ENCODE measurements around the gene ZNF48.

ZNF48 gene

DNA sequence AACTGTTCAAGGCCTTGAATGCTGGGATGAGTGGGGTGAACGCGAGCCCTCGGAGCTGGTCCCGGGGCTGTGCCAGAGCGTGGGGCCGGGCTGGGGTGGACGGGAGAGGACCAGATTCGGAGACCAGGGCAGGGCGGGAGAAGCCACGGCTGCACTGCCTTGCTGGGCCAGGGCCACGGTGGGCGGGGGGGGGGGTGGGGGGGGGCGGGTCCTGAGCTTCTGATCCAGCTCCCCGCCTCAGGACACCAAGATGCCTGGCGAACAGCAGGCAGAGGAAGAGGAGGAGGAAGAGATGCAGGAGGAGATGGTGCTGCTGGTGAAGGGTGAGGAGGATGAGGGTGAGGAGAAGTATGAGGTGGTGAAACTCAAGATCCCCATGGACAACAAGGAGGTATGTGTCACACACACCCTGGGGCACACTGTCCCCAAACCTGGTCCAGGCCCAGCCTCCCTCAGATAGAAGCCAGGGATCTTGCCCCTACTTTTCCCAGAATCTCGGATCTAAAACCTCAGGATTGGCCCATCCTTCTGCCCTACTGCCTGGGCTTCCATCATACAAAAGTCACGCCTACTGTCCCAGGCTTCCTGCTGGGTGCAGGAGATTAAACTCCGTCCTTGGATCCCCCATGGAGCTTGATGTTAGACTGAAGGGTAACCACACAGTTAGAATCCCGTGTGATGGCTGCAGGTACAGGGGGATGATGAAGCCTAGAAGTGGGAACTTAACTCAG is 12.7 kb downstream of the ZNF48 start:
- DNase-seq, result no peak

DNA sequence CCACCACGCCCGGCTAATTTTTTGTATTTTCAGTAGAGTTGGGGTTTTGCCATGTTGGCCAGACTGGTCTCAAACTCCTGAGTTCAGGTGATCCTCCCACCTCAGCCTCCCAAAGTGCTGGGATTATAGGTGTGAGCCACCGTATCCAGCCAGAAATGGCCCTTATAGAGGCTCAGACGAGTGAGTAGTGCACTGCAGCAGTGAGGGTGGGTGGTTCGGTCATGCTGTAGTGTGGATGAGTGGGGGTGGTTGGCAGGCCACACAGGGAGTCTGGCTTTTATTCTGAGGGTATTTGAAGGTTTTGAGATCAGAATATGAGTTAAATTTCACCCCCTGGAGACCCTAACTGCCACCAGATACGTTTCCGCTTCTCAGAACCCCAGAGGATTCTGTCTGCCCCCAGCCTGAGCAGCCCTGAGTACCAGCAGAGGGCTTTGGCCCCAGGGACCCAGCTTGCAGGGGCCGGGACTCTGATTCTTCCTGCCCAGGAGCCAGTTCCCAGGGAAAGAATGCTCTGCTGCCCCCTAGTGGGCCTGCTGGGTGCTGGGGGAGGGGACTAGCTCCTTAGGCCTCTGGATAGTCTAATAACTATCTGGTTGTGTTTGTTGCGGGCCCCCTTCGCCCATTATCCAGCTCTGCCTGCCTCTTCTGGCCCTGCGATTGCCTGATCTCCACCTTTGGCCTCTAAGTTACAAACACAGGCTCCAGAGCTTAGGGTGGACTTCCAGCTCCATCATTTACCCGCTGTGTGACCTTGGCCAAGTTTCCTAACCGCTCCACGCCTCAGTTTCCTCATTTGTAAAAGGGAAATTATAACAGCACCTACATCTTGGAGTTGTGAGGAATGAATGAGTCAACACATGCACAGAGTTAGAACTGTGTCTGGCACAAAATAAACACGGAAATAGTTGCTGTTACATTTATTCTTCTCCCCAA is 14.2 kb downstream of the ZNF48 start:
- peak; percentile 90 for DNase-seq

DNA sequence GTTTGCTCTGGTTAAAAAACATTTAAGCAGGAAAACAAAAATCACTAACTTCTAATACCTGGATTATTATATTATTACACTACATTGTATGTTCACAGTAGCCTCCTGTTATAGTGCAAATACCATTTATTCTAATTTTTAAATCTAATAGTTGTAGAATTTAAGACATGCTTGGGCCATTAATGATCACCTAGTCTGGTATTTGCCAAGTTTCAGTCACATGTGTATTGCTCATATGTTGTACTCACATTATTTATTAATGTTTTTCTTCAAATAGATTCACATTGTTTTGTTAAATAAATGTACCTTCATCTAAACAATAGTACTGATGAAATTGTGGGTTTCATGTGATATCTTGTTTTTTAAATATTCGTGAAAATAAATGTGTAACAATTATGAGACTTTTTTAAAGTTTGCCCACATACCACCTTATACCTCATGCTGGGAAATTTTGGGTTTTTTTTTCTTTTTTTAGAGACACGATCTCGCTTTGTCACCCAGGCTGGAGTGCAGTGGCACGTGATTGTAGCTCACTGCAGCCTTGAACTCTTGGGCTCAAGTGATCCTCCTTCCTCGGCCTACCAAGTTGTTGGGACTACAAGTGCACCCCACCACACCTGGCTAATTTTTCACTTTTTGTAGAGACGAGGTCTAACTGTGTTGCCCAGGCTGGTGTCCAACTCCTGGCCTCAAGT is 18.0 kb downstream of the ZNF48 start:
- no peak for DNase-seq

DNA sequence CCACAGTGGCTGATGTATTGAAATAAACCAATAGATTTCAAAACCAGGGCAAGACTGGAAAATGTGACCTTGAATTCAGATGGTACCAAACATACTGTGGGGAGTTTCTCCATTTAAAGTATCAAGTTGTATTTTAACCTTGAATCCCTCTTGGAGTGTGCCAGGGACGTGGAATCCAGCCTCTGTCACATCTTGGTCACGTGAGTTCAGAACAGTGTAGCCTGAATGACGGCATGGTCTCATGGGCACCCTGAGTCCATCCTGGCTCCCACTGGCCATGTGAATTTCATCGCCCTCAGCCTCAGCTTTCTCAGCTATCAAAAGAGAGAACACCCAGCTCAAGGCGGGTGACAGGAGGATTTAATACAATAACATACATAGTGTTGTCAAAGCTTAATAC is 18.9 kb downstream of the ZNF48 start:
- DNase-seq, result no peak

DNA sequence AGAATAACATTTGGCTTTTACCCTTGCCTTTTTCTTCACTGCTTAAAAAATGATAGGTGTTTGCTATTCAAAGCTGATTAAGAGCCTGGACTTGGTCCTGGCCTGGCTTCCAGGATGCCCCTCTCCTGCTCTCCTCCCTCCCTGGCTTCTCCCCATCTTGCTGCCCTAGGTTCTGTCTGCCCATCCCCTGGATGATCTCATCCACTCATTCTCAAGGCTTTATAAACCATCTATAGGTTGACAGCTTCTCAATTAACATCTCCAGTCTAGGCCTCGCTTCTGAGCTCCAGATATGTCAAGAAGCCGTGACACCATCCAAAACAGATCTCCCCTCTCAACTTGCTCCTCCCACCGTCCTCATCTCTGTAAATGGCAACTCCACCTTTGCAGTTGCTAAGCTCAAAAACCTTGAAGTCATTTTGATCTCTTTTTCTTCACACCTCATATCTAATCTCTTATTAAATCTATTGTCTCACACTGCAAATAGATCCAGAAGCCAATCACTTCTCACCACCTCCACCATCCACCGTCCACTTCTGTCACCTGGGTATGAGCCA is 20.9 kb downstream of the ZNF48 start:
- DNase-seq, result no peak

DNA sequence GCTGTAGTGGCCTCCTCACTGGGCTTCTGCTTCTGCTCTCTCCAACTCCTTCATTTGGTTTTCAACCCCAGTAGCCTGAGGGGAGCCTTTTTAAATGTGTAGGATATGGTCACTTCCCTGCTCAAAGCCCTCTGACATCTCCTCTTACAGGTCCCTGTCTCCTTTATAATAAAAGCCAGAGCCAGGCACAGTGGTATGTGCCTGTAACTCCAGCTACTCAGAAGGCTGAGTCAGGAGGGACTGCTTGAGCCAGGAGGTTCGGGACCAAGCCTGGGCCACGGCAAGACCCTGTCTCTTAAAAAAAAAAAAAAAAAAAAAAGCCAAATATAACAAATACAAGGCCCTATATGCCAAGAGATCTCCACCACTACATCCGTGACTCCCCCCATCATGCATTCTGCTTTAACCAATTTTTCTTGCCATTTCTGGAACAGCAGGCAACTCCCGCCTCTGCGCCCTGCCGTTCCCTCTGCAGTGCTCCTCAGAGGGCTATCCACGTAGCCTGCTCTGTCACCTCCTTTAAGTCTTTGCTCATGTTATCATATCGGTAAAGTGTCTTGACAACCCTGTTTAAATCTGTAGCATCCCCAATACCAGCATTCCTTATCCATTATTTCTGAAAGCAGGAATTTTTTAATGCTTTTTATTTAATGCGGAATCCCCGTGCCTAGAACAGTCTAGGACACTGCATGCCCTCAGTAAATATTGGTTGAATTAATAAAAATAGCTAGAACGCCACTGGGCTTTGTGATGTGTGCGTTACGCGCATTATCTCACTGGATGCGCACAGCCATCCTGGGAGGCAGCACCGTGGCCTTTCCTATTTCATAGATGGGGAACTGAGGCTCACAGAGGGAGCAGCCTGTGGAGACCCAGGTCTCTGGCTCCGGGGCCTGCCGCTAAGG is 21.7 kb downstream of the ZNF48 start:
- no peak for DNase-seq

DNA sequence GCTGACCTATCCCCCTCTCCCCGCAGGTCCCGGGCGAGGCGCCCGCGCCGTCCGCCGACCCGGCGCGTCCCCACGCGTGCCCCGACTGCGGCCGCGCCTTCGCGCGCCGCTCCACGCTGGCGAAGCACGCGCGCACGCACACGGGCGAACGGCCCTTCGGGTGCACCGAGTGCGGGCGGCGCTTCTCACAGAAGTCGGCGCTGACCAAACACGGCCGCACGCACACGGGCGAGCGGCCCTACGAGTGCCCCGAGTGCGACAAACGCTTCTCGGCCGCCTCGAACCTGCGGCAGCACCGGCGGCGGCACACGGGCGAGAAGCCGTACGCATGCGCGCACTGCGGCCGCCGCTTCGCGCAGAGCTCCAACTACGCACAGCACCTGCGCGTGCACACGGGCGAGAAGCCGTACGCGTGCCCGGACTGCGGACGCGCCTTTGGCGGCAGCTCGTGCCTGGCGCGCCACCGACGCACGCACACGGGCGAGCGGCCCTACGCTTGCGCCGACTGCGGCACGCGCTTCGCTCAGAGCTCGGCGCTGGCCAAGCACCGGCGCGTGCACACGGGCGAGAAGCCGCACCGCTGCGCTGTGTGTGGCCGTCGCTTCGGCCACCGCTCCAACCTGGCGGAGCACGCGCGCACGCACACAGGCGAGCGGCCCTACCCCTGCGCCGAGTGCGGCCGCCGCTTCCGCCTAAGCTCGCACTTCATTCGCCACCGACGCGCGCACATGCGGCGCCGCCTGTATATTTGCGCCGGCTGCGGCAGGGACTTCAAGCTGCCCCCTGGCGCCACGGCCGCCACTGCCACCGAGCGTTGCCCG is 22.5 kb downstream of the ZNF48 start:
- peak; percentile 96 for DNase-seq

DNA sequence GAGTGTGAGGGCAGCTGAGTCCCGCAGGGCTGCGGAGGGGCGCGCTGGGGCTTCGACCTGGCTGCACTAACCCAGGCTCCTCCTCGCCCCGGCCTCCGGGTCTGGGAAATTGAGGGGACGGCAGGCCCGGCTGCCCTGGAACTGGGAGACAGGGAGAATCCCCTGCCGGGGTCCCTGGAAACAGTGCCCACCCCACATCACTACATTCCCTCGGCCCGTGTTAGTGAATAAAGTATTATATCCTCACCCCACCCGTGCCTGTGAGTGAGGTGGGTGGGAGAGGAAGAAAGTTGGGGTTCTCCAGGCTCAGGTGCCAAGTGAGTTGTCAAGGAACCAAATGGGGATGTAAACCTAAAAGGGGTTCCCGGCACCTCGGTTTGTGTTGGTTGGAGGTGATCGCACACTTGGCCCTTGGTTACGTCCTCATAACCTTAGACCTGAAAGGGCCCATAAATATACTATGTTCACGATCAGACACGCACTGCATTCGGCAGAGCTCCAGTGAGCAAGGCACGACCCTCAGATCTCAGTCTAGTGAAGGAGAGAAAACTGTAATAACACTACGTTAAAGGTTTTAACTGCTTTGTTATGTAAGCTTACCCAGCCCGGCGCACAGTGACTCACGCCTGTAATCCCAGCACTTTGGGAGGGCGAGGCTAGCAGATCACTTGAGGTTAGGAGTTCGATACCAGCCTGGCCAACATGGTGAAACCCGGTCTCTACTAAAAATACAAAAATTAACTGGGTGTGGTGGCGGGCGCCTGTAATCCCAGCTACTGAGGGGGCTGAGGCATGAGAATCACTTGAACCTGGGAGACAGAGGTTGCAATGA is 23.3 kb downstream of the ZNF48 start:
- no peak for DNase-seq

DNA sequence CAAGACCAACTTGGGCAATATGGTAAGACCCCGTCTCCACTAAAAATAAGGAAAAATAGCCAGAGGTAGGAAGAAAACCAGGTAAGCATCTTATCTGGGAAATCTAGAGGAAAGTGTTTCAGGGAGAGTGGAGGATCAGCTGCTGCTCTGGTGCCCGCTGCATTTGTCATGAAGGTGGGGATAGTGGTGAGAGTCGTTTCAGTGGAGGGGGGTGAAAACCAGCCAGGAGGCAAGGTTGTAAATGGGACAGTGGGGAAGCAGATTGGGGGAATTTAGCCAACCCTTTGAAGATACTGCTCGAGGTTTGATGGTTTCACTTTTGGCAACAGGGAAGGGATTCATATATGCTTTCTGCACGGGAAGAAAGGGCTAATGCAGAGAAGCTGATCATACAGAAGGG is 25.8 kb downstream of the ZNF48 start:
- DNase-seq, result no peak

DNA sequence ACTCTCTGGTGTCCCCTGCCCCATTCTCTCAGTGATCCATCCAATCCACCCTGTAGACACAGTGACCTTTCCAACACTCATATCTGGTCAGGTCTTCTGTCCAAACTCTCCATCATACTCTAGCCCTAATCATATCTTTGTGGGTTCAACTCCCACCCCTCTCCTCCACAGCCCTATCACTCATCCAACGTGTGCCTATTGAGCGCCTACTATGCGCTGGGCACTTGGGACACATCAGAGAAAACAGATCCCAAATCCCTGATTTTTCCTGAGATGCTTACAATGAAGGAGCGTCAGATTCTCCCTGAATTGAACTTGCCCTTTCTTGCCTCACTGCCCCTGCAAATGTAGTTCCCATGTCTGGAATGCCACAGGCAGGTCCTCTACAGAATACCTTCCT is 32.8 kb downstream of the ZNF48 start:
- no peak for DNase-seq

DNA sequence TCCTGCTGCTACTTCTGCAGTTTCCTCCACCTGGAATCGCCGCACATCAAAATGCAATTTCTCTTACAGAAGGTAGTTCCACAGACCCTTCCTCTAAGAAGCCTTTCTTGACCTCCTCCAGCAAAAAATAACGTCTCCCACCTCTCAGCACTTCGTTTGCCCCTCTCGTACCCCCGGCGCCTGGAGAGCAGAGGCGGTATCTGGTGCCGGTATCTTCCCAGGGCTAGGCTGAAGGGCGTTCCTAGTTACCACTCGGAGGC is 34.1 kb downstream of the ZNF48 start:
- no peak for DNase-seq

DNA sequence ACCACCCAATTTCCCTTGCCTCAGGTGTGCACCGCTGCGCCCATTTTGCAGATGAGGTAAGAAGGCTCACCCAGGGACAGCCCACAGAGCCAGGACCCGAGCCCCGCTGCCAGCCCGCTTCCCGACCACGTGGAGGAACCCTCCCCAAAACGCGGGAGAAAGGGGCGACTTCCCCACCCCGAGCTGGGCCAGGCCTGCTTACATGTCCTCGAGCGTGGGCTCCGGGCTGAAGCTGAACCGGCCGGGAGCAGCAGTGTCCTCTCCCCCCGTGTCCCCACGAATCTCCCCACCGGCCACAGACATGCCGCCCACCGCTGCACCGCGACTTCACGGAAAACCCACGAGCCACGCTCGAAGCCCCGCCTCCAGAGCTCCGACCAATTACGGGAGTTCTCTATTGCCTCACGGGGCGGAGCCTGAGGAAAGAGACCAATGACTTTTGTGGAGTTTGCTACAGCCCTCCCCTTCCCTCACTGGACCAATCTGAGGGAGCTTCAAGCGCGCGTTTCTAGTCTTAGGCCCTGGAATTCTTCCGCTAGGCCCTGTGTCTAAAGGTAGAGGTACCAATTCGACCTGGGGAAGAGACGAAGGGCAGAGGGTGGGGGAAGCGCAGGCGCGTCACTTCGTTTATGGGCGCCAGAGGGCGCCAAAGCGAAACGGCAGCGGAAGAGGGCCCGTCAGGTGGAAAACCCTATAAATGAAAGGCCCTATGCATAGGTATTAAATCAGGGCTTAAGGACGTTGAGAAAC is 34.6 kb downstream of the ZNF48 start, which contains the start of gene DCTPP1:
Gene DCTPP1, minus strand, starts transcription at position 353 of the 750 bp plus-strand sequence. Its CDS starts 50 bp downstream, at position 303.
- peak; percentile 98 for DNase-seq

DNA sequence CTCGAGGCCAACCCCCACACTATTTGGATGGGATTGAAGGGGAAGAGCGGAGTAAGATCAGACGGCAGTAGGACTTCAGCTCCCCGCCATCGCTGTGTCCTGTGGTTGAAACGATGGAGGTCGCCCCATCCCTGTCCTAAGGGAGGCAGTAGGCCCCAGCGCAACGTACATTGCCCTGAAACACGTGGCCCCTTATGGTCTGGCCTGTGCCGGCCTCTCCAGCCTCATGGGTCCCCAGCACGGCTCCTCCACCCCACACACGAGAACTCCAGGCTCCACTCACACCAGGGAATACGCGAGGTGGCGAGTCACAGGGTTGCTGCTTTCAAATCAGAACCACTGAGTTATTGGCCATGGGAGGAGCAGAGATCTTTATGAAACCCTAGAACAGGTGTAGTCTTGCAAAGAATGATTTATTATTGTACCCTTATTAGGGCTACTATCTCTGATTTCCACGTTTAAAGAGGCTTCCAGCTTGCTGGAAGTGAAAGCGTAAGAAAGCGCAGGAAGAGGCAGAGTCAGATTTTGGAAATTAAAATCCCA is 35.3 kb downstream of the ZNF48 start:
- no peak for DNase-seq

DNA sequence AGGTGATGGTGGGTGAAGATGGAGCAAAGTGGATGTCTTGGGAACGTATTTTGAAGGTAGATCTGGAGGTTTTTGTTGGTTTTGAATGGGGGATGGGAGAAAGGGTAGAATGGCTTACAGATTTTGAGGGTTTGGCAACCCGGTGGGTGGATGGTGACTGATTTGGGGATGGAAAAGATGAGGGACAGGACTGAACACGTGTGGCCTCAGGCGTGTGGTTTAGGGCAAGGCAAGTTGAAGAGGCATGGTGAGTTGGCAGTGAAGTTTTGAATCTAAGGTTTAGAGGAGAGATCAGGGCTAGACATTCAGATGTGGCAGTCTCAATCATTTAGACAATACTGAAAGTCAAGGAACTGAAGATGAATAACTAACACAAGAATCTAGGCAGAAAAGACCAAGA is 39.6 kb downstream of the ZNF48 start:
- no peak for DNase-seq

DNA sequence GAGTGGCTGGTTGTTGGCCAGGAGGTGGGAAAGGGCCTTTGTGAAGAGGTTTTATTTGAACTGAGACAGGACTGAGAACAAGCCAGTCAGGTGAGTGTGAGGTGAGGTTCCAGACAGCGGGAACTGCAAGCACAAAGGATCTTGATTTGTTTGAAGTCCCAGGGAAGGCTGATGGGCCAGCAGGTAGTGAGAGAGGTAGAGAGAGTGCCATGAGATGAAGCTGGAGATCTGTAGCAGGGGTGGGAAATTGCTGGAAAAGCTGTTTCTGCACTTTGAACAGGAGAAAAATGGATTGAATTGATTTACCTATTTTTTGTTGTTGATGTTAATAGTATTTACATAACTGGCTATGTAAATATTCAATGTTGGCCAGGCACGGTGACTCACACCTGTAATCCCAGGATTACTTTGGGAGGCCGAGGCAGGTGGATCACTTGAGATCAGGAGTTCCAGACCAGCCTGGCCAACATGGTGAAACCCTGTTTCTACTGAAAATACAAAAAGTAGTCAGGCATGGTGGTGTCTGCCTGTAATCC is 42.4 kb downstream of the ZNF48 start:
- DNase-seq, result no peak

DNA sequence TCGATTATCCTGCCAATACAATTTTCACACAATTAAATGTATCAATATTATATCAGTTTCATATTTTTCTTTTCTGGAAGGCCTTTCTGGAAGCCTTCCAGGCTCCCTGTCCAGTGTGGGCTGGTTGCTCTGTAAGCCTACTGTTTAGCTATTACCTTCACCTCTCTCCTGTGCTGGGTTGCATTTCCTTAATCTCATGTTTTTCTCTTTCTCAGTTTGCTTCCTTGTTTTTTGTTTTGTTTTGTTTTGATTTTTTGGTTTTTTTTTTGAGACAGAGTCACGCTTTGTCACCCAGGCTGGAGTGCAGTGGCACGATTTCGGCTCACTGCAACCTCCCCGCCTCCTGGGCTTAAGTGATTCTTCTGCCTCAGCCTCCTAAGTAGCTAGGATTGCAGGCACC is 43.6 kb downstream of the ZNF48 start:
- no peak for DNase-seq

DNA sequence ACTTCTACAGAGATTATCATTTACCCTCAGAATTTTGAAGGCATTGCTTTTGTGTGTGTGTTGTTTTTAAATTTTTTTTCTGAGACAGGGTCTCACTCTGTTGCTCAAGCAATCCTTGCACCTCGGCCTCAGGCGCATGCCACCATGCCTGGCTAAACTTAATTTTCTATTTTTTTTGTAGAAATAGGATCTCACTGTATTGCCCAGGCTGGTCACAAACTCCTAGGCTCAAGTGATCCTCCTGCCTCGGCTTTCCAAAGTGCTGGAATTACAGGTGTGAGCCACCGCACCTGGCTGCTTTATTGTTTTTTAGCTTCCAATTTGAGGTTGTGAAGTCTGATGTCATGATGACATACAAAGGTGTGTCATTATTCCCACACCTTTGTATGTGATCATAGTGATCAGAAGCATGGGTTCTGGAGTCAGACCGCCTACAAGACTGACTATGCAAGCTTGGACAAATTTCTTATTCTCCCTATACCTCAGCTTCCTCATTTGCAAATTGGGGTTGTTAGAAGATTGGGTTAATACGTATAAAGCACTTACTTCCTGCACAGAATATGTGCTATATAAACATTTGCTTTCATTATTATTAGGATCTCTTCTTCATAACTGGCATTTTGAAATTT is 44.6 kb downstream of the ZNF48 start:
- no peak for DNase-seq

DNA sequence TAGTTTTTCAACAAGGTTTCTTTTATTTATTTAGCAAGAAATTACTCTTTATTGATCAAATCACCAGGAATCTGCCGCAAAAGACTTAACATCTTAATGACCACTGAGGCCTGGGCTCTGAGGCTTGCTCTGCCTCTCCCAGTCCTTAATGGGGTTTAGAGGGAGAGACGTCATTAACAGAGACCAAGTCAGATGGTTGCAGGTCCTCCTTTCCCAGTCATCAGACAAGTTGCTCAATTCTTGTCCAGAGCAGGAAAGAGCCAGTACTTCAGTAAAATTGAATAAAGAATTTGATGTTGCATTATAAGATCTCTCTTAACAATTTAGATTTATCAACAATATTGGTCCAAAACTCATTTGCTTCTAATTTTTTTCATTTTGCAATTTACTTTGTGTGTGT is 48.4 kb downstream of the ZNF48 start:
- DNase-seq, result no peak
